Suprapubic skin (tissue), 4 donors: ENCODE data around the gene MS4A10. TPM values are rescaled to one million over a fixed set of nuclear protein-coding genes. Genes with fewer than 3 reads are reported as not detected.

Source experiments
- DNase-seq, 2 donors: peaks; one replicate each; pipeline ENCODE4 v3.0.0-alpha.2; 2019; ENCODE audit warnings: low spot score in 2 of 2
- H3K27ac ChIP-seq: fragments of 200-600 bp; sonication (generic); one replicate; pipeline ENCODE4 v1.5.1; 2019
- H3K27me3 ChIP-seq: fragments of 200-600 bp; sonication (generic); one replicate; pipeline ENCODE4 v1.5.1; 2019
- H3K36me3 ChIP-seq: fragments of 200-600 bp; sonication (generic); one replicate; pipeline ENCODE4 v1.5.1; 2019
- H3K4me1 ChIP-seq: fragments of 200-600 bp; sonication (generic); one replicate; pipeline ENCODE4 v1.5.1; 2019
- H3K4me3 ChIP-seq: fragments of 200-600 bp; sonication (generic); one replicate; pipeline ENCODE4 v1.5.1; 2019; ENCODE audit warnings: mild to moderate bottlenecking
- H3K9me3 ChIP-seq: fragments of 200-600 bp; sonication (generic); one replicate; pipeline ENCODE4 v1.5.1; 2019
- CTCF ChIP-seq, 2 donors: fragments of 200-600 bp in 1 of 2; fragments of 450-650 bp in 1 of 2; sonication (generic) in 1 of 2; IDR thresholded peaks; one replicate each; pipeline ENCODE4 v1.5.1; 2016 to 2019; ENCODE audit warnings: antibody characterized with exemption in 2 of 2, mild to moderate bottlenecking in 1 of 2, moderate library complexity in 1 of 2
- EP300 ChIP-seq: sonication (generic); formaldehyde crosslinking; IDR thresholded peaks from one replicate; pipeline ENCODE4 v1.6.1; 2017; ENCODE audit warnings: antibody characterized with exemption
- POLR2A ChIP-seq, 2 donors: fragments of 450-650 bp; IDR thresholded peaks; one replicate each; pipeline ENCODE4 v1.6.1; 2017; ENCODE audit warnings: antibody characterized with exemption in 2 of 2, mild to moderate bottlenecking in 2 of 2, moderate library complexity in 2 of 2
- POLR2AphosphoS5 ChIP-seq, 3 donors: sonication (generic); formaldehyde crosslinking; IDR thresholded peaks; one replicate each; pipeline ENCODE4 v1.6.1; 2017; ENCODE audit warnings: antibody characterized with exemption in 3 of 3
- WGBS: methylation state at CpG from one replicate; pipeline ENCODE4 v1.1.5; 2018; 5-methylcytosine and 5-hydroxymethylcytosine counted together
- total RNA-seq, 4 donors: library from RNA; depleted of rRNA; stranded (reverse); fragments of >200 nt; gene quantifications; one replicate each; pipeline ENCODE4 v1.1.0, GENCODE V29; 2016

Gene MS4A10
- total RNA-seq, 4 donors from 2014 or later = not detected

DNA sequence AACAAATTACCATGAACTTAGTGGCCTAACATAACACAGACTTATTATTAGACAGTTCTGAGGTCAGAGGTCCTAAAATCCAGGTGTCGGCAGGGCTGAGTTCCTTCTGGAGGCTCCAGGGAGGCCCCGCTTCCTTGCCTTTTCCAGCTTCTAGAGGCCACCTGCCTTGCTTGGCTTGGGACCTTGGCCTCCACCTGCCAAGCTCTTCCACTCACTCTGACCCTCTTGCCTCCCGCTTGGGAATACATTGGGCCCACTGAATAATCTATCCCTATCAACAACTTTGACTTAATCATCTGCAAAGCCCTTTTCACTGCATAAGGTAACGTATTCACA, 3.2 kb upstream of the MS4A10 start:
- H3K27ac ChIP-seq = no peak overlapping the region
- no peak overlapping the region for H3K4me3 ChIP-seq
- no peaks in the 10 kb centered on the region for H3K36me3 ChIP-seq
- WGBS = 93% methylated on average over 4 of the region's 4 CpGs
- DNase-seq = no peak
- TF ChIP-seq EP300 (no peak), POLR2A (IDR thresholded peaks at IDR 0.05) (no peak), CTCF (IDR thresholded peaks at IDR 0.05) (no peak), POLR2AphosphoS5 (IDR thresholded peaks at IDR 0.05) (no peak)
- H3K4me1 ChIP-seq = no peaks in the 10 kb centered on the region
- no peaks in the 10 kb centered on the region for H3K27me3 ChIP-seq
- H3K9me3 ChIP-seq = no peaks in the 10 kb centered on the region

DNA sequence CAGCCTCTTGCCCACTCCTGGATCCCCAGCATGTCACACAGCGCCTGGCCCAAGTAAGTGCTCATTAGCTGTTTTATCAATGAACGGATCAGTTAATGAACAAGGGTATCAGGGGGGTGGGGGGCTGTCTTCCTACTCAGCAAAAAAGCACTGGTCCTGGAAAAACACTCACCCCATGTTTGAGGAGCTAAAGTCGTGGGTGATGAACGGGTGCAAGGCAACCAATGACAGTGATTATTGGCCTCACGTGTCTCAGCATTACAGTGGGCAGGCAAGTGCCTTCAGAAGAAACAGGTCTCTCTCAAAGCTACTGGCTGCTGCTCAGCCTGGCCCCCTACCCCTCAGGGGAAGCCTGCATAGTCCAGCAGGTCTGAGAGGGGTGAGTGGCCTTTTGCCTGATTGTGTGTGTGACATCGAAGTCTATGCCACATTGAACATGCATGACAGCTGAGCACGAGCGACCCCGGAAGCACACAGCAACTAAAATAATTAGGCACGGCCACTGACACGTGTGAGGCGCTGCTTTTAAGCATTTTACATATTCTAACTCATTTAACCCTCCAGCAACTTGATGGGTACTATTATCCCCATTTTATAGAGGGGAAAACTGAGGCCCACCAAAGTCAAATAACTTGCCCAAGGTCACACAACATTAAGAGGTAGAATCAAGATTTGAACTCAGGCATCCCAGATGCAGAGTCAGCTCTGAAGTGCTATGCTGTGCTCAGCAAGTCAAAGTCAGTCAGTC, 2.6 kb upstream of the MS4A10 start:
- DNase-seq = no peak
- WGBS = 88% methylated on average over 12 of the region's 12 CpGs
- Histone ChIP-seq H3K27ac (no peak overlapping the region), H3K9me3 (no peaks in the 10 kb centered on the region), H3K4me1 (no peaks in the 10 kb centered on the region), H3K27me3 (no peaks in the 10 kb centered on the region), H3K36me3 (no peaks in the 10 kb centered on the region), H3K4me3 (no peak overlapping the region)
- TF ChIP-seq CTCF (IDR thresholded peaks at IDR 0.05) (no peak), POLR2A (IDR thresholded peaks at IDR 0.05) (no peak)

DNA sequence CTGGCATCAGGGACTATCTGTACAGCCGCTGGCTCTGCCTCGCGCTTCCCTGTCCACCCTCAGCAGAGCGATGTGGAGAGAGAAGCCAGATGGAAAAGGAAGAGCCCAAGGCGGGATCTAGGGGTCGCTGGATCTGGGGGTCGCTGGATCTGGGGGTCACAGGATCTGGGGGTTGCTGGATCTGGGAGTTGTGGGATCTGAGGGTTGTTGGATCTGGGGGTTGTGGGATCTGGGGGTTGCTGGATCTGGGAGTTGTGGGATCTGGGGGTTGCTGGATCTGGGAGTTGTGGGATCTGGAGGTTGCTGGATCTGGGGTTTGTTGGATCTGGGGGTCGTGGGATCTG, 2.0 kb upstream of the MS4A10 start:
- Histone ChIP-seq H3K4me3 (no peak overlapping the region), H3K27ac (no peak overlapping the region), H3K36me3 (no peaks in the 10 kb centered on the region), H3K27me3 (no peaks in the 10 kb centered on the region), H3K9me3 (no peaks in the 10 kb centered on the region), H3K4me1 (no peaks in the 10 kb centered on the region)
- whole genome bisulfite sequencing = 89% methylated on average over 8 of the region's 8 CpGs
- DNase-seq = no peak
- TF ChIP-seq POLR2AphosphoS5 (IDR thresholded peaks at IDR 0.05) = no peak
- TF ChIP-seq CTCF (IDR thresholded peaks at IDR 0.05) = no peak
- TF ChIP-seq EP300 = no peak
- TF ChIP-seq POLR2A (IDR thresholded peaks at IDR 0.05) = no peak

DNA sequence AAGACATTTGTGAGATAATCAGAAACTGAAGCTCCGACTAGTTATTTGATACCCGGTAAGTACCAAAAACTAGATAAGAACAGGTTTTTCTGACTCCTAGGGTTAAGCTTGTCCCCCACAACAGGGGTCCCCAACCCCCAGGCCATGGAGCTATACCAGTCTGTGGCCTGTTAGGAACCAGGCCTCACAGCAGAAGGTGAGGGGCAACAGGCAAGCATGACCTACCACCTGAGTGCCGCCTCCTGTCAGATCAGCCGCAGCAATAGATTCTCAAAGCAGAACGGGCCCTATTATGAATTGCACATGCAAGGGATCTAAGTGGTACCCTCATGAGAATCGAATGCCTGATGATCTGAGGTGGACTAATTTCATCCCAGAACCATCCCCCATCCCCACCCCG, 1.2 kb upstream of the MS4A10 start:
- no peak for DNase-seq
- TF ChIP-seq POLR2A (IDR thresholded peaks at IDR 0.05) (no peak), EP300 (no peak), POLR2AphosphoS5 (IDR thresholded peaks at IDR 0.05) (no peak), CTCF (IDR thresholded peaks at IDR 0.05) (no peak)
- Histone ChIP-seq H3K4me1 (no peaks in the 10 kb centered on the region), H3K27ac (no peak overlapping the region), H3K27me3 (no peaks in the 10 kb centered on the region), H3K9me3 (no peaks in the 10 kb centered on the region), H3K36me3 (no peaks in the 10 kb centered on the region), H3K4me3 (no peak overlapping the region)
- WGBS = 91% methylated on average over 7 of the region's 7 CpGs

DNA sequence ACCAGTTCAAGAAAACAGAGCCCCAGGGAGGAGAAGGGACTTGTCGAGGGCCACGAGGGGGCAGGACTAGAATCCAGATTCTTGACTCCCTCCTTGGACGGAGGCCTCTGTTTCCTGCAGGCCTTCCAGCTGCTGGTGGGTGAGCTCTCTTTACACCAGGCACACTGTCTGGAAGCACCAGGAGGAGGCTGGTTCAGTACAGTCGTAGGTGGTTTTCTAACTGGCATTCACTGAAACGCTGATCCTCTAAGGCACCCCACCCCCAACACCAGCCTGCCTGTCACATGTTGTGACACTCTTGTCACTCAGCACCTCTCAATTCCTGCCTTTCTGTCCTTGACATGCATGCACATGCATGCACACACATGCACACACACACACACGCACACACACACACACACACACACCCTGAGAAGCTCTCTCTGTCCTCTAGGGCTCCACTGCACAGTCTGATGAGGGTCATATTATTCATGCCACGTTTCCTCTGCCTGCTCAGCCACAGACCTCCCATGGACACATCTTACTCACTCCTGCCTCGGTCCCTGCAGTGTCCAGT, 751 bp downstream of the MS4A10 start:
- Histone ChIP-seq H3K27ac (no peak overlapping the region), H3K4me1 (no peaks in the 10 kb centered on the region)
- WGBS = 49% methylated on average over 6 of the region's 8 CpGs

More for the DNA sequence above, 751 bp downstream of the MS4A10 start:
- no peaks in the 10 kb centered on the region for H3K9me3 ChIP-seq
- peak in 1 of 2 donors; percentile 11 for DNase-seq
- no peaks in the 10 kb centered on the region for H3K27me3 ChIP-seq
- H3K4me3 ChIP-seq = no peak overlapping the region
- TF ChIP-seq POLR2A (IDR thresholded peaks at IDR 0.05) (no peak), POLR2AphosphoS5 (IDR thresholded peaks at IDR 0.05) (no peak), EP300 (no peak), CTCF (IDR thresholded peaks at IDR 0.05) (no peak)
- H3K36me3 ChIP-seq = no peaks in the 10 kb centered on the region
